Measurements from ENCODE around the gene GAK.
"Not testable (repeated sequence)": the region's sequence is repeated elsewhere in the genome, so short reads cannot be mapped to it uniquely, and the experiment has no call there.

Gene GAK

DNA sequence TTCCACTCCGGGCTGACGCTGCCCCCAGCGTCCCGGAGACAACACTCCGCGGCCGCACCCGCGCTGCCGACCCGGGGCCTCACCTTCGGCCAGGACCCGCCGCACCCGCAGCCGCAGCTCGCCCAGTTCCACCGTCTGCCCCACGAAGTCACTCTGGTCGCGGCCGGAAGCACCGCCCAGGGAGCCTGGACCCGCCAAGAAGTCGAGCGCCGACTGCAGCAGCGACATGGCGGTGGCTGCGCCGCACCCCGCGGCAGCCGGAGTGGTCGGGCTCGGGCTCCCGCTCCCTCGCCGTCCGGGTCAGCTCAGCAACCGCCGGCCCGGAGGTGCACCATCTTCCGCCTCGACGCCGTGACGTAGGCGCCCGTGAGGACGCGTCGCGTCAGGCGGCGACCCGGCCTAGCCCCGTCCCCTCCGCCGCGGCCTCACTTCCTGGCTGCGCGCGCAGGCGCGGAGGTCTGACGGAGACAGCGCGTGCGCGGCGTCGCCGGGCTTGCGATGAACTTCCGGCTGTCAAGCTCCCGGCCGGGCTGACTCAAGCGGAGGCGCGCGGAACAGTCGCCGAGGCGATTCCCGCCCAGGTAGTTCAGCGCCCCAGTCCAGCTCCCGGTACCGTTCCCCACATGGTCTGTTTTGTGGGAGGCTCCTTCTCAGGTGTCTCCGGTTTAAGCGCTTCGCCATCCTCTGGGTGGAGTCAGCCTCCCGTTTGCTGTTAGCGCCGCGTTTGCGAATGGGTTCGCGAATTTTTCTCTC, at the start of gene GAK, which contains the start of gene TMEM175:
GAK (minus strand) TSS at position 357 of the 753 bp plus-strand sequence; CDS start at position 228, 129 bp downstream.
TMEM175 (plus strand) TSS at position 501 of the 753 bp plus-strand sequence. CDS start 15,280 bp downstream, outside the sequence.
- DNase-seq (ENCODE audit: low read depth), result peak; percentile 94

DNA sequence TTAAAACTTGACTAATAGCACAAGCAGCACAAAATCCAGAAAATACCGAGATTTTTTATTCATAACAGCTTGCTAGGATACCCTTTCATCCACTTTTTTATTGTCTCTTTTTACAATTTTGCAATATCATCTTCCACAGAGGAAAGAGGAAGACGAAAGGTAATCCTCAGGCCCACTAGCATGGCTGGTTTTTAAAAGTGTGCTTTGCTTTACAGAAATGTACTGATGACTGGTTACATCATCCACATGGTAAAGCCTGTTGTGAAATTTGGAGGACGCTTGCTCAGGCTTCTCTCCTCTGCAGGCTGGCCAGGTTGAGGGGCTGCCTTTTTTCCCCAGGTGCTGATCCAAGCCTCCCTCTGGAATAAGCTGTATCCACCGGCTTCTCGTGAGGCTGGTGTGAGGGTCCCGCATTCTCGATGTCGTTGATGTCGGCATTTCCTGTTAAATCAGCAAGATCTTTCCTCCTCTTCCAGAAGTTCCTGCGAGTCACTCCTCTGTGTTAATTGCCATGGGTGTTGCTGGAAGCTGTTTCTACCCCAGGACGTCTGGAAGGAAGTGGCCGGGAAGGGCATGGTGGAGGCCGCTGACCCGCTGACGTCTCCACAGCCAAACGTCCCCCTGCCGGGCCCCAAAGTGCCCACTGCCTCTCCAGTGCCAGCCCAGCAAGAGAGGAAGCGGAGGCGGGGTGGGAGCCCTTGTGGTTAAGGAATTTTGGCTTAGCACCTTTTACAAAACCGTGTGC, 47.0 kb upstream of the GAK start:
- TF ChIP-seq, protein P1, sequence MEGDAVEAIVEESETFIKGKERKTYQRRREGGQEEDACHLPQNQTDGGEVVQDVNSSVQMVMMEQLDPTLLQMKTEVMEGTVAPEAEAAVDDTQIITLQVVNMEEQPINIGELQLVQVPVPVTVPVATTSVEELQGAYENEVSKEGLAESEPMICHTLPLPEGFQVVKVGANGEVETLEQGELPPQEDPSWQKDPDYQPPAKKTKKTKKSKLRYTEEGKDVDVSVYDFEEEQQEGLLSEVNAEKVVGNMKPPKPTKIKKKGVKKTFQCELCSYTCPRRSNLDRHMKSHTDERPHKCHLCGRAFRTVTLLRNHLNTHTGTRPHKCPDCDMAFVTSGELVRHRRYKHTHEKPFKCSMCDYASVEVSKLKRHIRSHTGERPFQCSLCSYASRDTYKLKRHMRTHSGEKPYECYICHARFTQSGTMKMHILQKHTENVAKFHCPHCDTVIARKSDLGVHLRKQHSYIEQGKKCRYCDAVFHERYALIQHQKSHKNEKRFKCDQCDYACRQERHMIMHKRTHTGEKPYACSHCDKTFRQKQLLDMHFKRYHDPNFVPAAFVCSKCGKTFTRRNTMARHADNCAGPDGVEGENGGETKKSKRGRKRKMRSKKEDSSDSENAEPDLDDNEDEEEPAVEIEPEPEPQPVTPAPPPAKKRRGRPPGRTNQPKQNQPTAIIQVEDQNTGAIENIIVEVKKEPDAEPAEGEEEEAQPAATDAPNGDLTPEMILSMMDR (conservative IDR thresholded peaks at IDR 0.05; ENCODE audit: control insufficient read depth, insufficient read depth, low read depth, low read length), result no peak
- H3K4me3 ChIP-seq (ENCODE audit: control insufficient read depth, low read depth, low read length), result no peak overlapping the region
- DNase-seq (ENCODE audit: low read depth), result peak; percentile 56

More for the DNA sequence above, at the start of gene GAK, which contains the start of gene TMEM175:
- peak within 1 kb of the TSS; percentile 96 for H3K4me3 ChIP-seq (ENCODE audit: control insufficient read depth, low read depth, low read length)
- TF ChIP-seq, protein P1 (conservative IDR thresholded peaks at IDR 0.05; ENCODE audit: control insufficient read depth, insufficient read depth, low read depth, low read length), result no peak

DNA sequence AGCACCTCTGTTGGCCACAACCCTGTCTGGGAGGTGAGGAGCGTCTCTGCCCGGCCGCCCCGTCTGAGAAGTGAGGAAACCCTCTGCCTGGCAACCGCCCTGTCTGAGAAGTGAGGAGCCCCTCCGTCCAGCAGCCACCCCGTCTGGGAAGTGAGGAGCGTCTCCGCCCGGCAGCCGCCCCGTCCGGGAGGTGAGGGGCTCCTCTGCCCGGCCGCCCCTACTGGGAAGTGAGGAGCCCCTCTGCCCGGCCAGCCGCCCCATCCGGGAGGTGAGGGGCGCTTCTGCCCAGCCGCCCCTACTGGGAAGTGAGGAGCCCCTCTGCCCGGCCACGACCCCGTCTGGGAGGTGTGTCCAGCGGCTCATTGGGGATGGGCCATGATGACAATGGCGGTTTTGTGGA, 43.9 kb upstream of the GAK start:
- DNase-seq (ENCODE audit: low read depth); H3K4me3 ChIP-seq (ENCODE audit: control insufficient read depth, low read depth, low read length): not testable (repeated sequence)

DNA sequence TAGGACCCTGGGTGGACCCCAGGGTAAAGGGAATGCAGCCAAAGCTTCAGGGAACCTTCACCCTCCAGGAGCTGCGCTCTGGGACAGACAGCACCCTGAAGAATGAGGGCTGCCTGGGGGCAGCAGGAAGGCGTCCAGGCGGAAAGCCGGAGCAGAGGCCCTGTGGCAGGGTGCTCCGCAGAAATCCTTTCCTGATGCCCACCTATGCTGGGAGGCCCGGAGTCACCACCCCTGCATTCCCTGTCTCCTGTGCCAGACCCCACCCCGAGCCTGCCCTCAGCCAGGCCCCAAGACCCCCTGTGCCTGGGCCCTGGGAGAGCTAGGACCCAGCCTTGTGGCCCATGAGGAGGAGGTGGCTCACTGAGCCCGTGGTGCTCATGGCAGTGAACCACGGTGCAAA, 42.6 kb upstream of the GAK start:
- H3K4me3 ChIP-seq (ENCODE audit: control insufficient read depth, low read depth, low read length), result no peak overlapping the region
- DNase-seq (ENCODE audit: low read depth), result no peak
- TF ChIP-seq, protein P1 (conservative IDR thresholded peaks at IDR 0.05; ENCODE audit: control insufficient read depth, insufficient read depth, low read depth, low read length), result no peak

DNA sequence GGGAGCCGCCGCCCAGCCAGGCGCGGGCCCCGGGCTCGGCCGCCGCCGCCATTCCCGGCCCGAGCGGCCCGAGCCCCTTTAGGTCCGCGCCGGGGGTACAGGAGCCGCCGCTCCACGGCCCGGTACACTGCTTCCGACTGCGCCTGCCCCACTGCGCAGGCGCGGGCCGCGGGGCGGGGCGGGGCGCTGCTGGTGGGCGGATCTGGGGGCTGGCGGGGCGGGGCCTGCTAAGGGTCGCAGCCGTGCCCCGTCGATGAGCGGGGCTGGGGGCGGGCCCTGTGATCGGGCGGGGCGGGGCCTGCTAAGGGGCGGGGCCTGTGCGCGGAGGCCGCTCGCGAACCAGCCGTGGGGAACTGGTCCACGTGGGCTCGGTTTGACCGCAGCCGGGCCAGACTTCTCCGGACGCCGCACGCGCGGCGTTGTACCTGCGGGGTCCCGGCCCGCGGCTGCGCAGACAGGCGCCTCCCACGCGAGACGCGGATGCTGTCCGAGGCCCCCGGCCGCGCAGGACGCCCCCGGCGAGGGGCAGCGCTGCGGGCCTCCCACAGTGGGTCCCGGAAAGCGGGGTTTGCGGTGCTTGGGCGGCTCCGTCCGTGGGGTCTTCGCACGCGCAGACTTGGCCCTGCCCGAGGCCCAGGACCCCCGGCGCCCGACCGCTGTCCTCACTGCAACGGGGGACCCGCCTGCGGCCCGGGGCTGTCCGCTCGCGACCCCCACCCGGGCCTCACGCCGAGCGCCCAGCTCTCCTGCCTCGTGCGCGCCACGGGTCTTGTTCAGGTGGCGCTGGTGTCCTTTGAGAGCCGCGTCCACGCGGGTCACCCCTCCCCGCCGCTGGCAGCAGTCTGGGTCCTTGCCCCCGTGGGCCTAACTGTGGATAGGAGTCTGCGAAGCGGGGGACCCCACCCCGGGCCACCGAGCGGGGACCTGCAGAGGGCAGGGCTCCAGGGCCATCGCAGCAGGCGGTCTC, 41.6 kb upstream of the GAK start, which contains the start of gene DGKQ:
DGKQ (minus strand) TSS at position 139 of the 967 bp plus-strand sequence; CDS start at position 52, 87 bp downstream.
- TF ChIP-seq, protein P1 (conservative IDR thresholded peaks at IDR 0.05; ENCODE audit: control insufficient read depth, insufficient read depth, low read depth, low read length), result no peak
- DNase-seq (ENCODE audit: low read depth), result peak; percentile 67
- peak within 1 kb of the TSS; percentile 52 for H3K4me3 ChIP-seq (ENCODE audit: control insufficient read depth, low read depth, low read length)

DNA sequence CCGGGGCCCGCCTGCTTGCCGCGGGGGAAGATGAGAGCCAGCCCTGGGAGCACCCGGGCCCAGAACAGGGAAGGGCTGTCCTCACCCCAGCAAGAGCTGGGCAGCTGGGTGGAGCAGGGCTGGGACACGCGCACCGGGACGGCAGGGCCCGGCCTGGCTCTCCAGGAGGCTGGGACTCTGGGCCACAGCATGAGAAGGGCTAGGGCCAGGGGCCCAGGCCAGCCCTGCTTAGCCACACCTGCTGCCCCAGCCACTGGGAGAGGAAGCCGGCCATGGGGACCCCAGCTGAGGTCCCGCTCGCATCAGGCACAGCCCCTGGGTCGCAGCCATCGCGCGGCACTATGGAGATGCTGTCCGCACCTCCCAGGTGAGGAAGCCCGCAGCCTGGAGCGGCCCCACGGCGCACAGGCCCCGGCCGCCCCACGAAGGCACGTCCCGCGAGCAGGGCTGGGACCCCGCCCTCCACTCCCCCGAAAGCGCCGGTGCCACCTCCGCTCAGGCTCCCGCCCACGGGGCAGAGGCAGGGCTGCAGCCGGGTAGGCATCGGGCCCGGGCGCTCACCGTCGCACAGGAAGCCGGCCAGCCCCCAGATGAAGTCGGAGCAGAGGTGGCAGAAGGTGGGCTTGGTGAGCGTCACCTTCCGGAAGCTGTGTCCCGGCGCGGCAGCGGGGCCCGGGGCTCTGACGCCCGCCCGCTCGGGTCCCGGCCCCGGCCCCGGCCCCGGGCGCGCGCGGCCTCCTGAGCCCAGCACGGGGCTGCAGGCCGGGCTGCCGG, 40.7 kb upstream of the GAK start:
- no peak for DNase-seq (ENCODE audit: low read depth)
- TF ChIP-seq, protein P1 (conservative IDR thresholded peaks at IDR 0.05; ENCODE audit: control insufficient read depth, insufficient read depth, low read depth, low read length), result no peak
- H3K4me3 ChIP-seq (ENCODE audit: control insufficient read depth, low read depth, low read length), result peak overlapping the region; percentile 52
